ENCODE measurements around the gene SLC51A.
"Not testable (repeated sequence)": the region's sequence is repeated elsewhere in the genome, so short reads cannot be mapped to it uniquely, and the experiment has no call there.

The SLC51A gene

GRCh38 chr3:196193736-196194541, 22.4 kb upstream of the SLC51A start:
- DNase-seq: peak; percentile 93

- DNase-seq: no peak
Observed at GRCh38 chr3:196194542-196194915, 21.8 kb upstream of the SLC51A start.

- DNase-seq: no peak
Observed at GRCh38 chr3:196195664-196196265, 20.6 kb upstream of the SLC51A start.

GRCh38 chr3:196197524-196197923, 18.8 kb upstream of the SLC51A start:
- no peak for DNase-seq

- DNase-seq: no peak
Observed at GRCh38 chr3:196198081-196198675, 18.2 kb upstream of the SLC51A start.

GRCh38 chr3:196198771-196199753, 17.3 kb upstream of the SLC51A start:
- no peak for DNase-seq

GRCh38 chr3:196202516-196202970, 13.8 kb upstream of the SLC51A start:
- DNase-seq: peak; percentile 83

GRCh38 chr3:196203846-196204245, 12.5 kb upstream of the SLC51A start:
- peak; percentile 65 for DNase-seq

- DNase-seq: not testable (repeated sequence)
Observed at GRCh38 chr3:196205442-196206205, 10.7 kb upstream of the SLC51A start.

GRCh38 chr3:196207159-196207832, 9.0 kb upstream of the SLC51A start:
- no peak for DNase-seq

GRCh38 chr3:196207833-196208607, 8.3 kb upstream of the SLC51A start:
- peak; percentile 35 for DNase-seq

- no peak for DNase-seq
Observed at GRCh38 chr3:196208942-196209695, 7.2 kb upstream of the SLC51A start.

GRCh38 chr3:196209944-196210672, 6.2 kb upstream of the SLC51A start:
- not testable (repeated sequence) for DNase-seq

GRCh38 chr3:196210673-196211556, 5.4 kb upstream of the SLC51A start, which contains the start of gene ZDHHC19:
TSS of gene ZDHHC19 (minus strand) at chr3:196211400. CDS start at chr3:196211315, 85 bp downstream.
- no peak for DNase-seq

GRCh38 chr3:196214783-196215441, 1.4 kb upstream of the SLC51A start:
- no peak for DNase-seq

GRCh38 chr3:196215493-196216020, 777 bp upstream of the SLC51A start:
- DNase-seq: no peak

- DNase-seq: no peak
Observed at GRCh38 chr3:196216681-196217211, 412 bp downstream of the SLC51A start.
